Mesendoderm (in vitro differentiated cells): ENCODE results near the gene TGFBR2.

ENCODE experiments used
- DNase-seq: peaks from one replicate; pipeline ENCODE4 v3.0.0; 2013
- H2AK5ac ChIP-seq: 2 replicates; pipeline ENCODE4 v1.6.1; 2013; ENCODE audit warnings: low read length, inconsistent platforms
- H2BK120ac ChIP-seq: 2 replicates; pipeline ENCODE4 v1.6.1; 2013; ENCODE audit warnings: low read depth, mild to moderate bottlenecking, low read length, moderate library complexity, mixed read lengths
- H2BK15ac ChIP-seq: replicated peaks from 2 replicates; pipeline ENCODE4 v1.6.1; 2013; ENCODE audit warnings: low read depth, mild to moderate bottlenecking, moderate library complexity
- H2BK5ac ChIP-seq: 2 replicates; pipeline ENCODE4 v1.6.1; 2013; ENCODE audit warnings: low read length, inconsistent platforms
- H3K18ac ChIP-seq: 2 replicates; pipeline ENCODE4 v1.6.1; 2013; ENCODE audit warnings: mild to moderate bottlenecking, low read length, mixed read lengths
- H3K23ac ChIP-seq: one replicate; pipeline ENCODE4 v1.6.1; 2013; ENCODE audit warnings: low read length
- H3K27ac ChIP-seq: 2 replicates; pipeline ENCODE4 v1.5.1; 2013; ENCODE audit warnings: low read depth, mild to moderate bottlenecking, inconsistent platforms, low read length, moderate library complexity
- H3K27me3 ChIP-seq: 2 replicates; pipeline ENCODE4 v1.6.1; 2013; ENCODE audit warnings: low read length, control low read depth, mild to moderate bottlenecking, inconsistent platforms; ENCODE audit not compliant: insufficient read depth, poor library complexity
- H3K36me3 ChIP-seq: 2 replicates; pipeline ENCODE4 v1.6.1; 2013; ENCODE audit warnings: low read length, inconsistent platforms; ENCODE audit not compliant: control insufficient read depth, insufficient read depth
- H3K4ac ChIP-seq: one replicate; pipeline ENCODE4 v1.6.1; 2013; ENCODE audit warnings: low read depth, mild to moderate bottlenecking, low read length, moderate library complexity
- H3K4me1 ChIP-seq: 2 replicates; pipeline ENCODE4 v1.6.1; 2013; ENCODE audit warnings: low read depth, low read length, inconsistent platforms; ENCODE audit not compliant: control insufficient read depth
- H3K4me2 ChIP-seq: 2 replicates; pipeline ENCODE4 v1.6.1; 2013; ENCODE audit warnings: low read length
- H3K4me3 ChIP-seq: 2 replicates; pipeline ENCODE4 v1.5.1; 2013; ENCODE audit warnings: mild to moderate bottlenecking, low read length
- H3K56ac ChIP-seq: one replicate; pipeline ENCODE4 v1.6.1; 2013; ENCODE audit warnings: low read length
- H3K79me1 ChIP-seq: 2 replicates; pipeline ENCODE4 v1.6.1; 2013; ENCODE audit warnings: low read length, inconsistent platforms
- H3K79me2 ChIP-seq: 2 replicates; pipeline ENCODE4 v1.6.1; 2013; ENCODE audit warnings: mild to moderate bottlenecking, low read length; ENCODE audit not compliant: control insufficient read depth, insufficient read depth
- H3K9ac ChIP-seq: 2 replicates; pipeline ENCODE4 v1.6.1; 2013; ENCODE audit warnings: low read length, inconsistent platforms
- H4K5ac ChIP-seq: one replicate; pipeline ENCODE4 v1.6.1; 2013; ENCODE audit warnings: low read length
- H4K8ac ChIP-seq: one replicate; pipeline ENCODE4 v1.6.1; 2013; ENCODE audit warnings: low read depth, mild to moderate bottlenecking, control low read depth, low read length, moderate library complexity
- WGBS: extraction: QIAGEN DNeasy Blood & Tissue Kit; methylation state at CpG from one replicate; pipeline ENCODE4 v1.1.7; 2013; ENCODE audit warnings: low lambda C conversion rate, missing lambda C conversion rate; ENCODE audit not compliant: insufficient coverage; ENCODE audit errors: extremely low coverage; 5-methylcytosine and 5-hydroxymethylcytosine counted together

TGFBR2 gene

GRCh38 chr3:30659270-30660130, 53.1 kb downstream of the TGFBR2 start:
- Histone ChIP-seq H3K56ac (no peak overlapping the region), H3K4ac (no peak overlapping the region), H3K9ac (no peak overlapping the region), H3K36me3 (no peaks in the 10 kb centered on the region), H2AK5ac (no peak overlapping the region), H2BK5ac (no peak overlapping the region), H3K18ac (peak overlapping the region; percentile 84), H3K4me1 (peaks cover 2% of the 10 kb centered on the region), H3K27ac (no peak overlapping the region), H3K79me2 (no peaks in the 10 kb centered on the region), H4K5ac (no peak overlapping the region), H3K27me3 (no peaks in the 10 kb centered on the region), H4K8ac (no peak overlapping the region), H2BK15ac (no peak overlapping the region), H3K23ac (peak overlapping the region; percentile 19), H3K4me3 (no peak overlapping the region), H3K4me2 (no peak overlapping the region), H2BK120ac (no peak overlapping the region), H3K79me1 (peaks cover 3% of the 10 kb centered on the region)
- no CpG with 5 or more reads among the region's 7 CpGs for WGBS
- peak; percentile 53 for DNase-seq

DNA sequence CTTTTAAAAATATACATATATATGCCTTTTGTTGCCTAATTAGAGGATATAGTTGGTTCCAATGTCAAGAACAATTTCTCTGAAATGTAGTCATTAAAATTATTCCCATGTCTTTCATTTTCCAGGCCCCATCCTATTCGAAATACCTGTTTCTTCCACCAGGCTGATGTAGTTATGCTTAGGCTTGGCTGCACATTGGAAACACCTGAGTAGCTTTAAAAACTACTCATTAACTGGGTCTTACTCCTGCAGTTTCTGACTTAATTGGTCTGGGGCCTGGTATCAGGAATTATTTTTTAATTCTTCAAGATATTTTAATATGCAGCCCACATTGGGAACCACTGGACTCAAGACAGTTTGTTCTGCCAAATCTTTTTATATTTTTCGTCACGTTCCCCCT, 53.7 kb downstream of the TGFBR2 start:
- H2BK120ac ChIP-seq, result no peak overlapping the region
- no peaks in the 10 kb centered on the region for H3K27me3 ChIP-seq
- peak overlapping the region; percentile 36 for H3K4ac ChIP-seq
- peaks cover 4% of the 10 kb centered on the region for H3K4me1 ChIP-seq
- no peak overlapping the region for H3K9ac ChIP-seq
- no peak overlapping the region for H3K27ac ChIP-seq
- peaks cover 3% of the 10 kb centered on the region for H3K79me1 ChIP-seq
- no peak overlapping the region for H4K8ac ChIP-seq
- H3K4me2 ChIP-seq, result no peak overlapping the region
- no peak overlapping the region for H4K5ac ChIP-seq
- H3K36me3 ChIP-seq, result no peaks in the 10 kb centered on the region
- H3K56ac ChIP-seq, result no peak overlapping the region
- no peak overlapping the region for H2BK15ac ChIP-seq
- H3K4me3 ChIP-seq, result no peak overlapping the region
- H3K23ac ChIP-seq, result no peak overlapping the region
- H2BK5ac ChIP-seq, result no peak overlapping the region
- no peaks in the 10 kb centered on the region for H3K79me2 ChIP-seq
- no peak overlapping the region for H3K18ac ChIP-seq
- DNase-seq, result no peak
- H2AK5ac ChIP-seq, result no peak overlapping the region
- WGBS, result no CpG with 5 or more reads among the region's 3 CpGs

- Histone ChIP-seq H2AK5ac (no peak overlapping the region), H3K79me2 (no peaks in the 10 kb centered on the region), H3K27me3 (no peaks in the 10 kb centered on the region), H2BK120ac (no peak overlapping the region), H3K4me1 (peaks cover 4% of the 10 kb centered on the region), H3K4me2 (no peak overlapping the region), H4K5ac (no peak overlapping the region), H2BK5ac (no peak overlapping the region), H3K4ac (no peak overlapping the region), H3K79me1 (peaks cover 3% of the 10 kb centered on the region), H2BK15ac (no peak overlapping the region), H3K56ac (no peak overlapping the region), H3K18ac (no peak overlapping the region), H3K36me3 (no peaks in the 10 kb centered on the region), H3K9ac (no peak overlapping the region), H4K8ac (no peak overlapping the region), H3K4me3 (no peak overlapping the region), H3K27ac (no peak overlapping the region), H3K23ac (no peak overlapping the region)
- WGBS, result no CpG with 5 or more reads among the region's 3 CpGs
- no peak for DNase-seq
Observed at GRCh38 chr3:30660656-30661055, 54.3 kb downstream of the TGFBR2 start.

DNA sequence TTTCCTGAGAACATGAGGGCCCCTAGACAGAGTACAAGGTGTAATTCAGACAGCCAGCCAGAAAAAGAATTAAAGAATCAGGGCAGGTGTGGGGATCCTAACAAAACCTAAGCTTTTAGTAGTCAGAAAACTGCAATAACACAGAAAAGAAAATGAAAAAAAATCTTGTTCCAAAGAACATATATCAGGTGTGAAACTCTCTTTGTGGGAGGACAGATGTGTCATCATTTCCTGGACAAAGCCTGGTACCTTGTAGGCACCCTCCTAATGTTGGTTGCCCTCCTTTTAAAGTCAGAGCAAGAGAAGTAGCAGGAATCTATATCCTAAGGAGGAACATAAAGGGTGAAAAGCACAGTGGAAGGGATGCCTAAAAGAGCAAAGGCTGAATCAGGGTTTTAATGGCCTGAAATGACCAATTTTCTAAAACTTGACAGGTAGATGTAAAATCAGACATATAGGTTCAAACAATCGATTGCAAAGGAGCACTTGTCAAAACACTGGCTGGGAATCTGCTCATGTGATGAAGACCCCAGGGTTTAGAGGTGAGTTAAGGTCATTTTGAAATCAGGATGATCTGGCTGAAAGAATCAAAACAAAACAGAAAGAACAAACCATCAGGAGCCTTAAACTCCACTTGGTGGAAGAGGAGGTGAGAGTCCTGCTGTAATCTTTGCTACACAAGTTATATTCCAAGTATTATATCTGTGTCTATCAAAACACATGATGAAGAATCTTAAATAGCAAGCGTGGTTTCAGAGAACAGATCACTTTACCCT, 54.9 kb downstream of the TGFBR2 start:
- Histone ChIP-seq H4K5ac (no peak overlapping the region), H3K23ac (no peak overlapping the region), H3K27ac (no peak overlapping the region), H3K79me2 (no peaks in the 10 kb centered on the region), H3K4me1 (peaks cover 4% of the 10 kb centered on the region), H2BK120ac (no peak overlapping the region), H2AK5ac (no peak overlapping the region), H3K56ac (no peak overlapping the region), H3K9ac (no peak overlapping the region), H3K4ac (no peak overlapping the region), H3K36me3 (no peaks in the 10 kb centered on the region), H2BK15ac (no peak overlapping the region), H3K79me1 (peaks cover 3% of the 10 kb centered on the region), H3K4me2 (no peak overlapping the region), H3K18ac (no peak overlapping the region), H2BK5ac (no peak overlapping the region), H4K8ac (no peak overlapping the region), H3K4me3 (no peak overlapping the region), H3K27me3 (no peaks in the 10 kb centered on the region)
- DNase-seq, result no peak
- no CpG with 5 or more reads among the region's 2 CpGs for WGBS

- H3K4ac ChIP-seq, result no peak overlapping the region
- H3K18ac ChIP-seq, result no peak overlapping the region
- no peaks in the 10 kb centered on the region for H3K36me3 ChIP-seq
- H2BK5ac ChIP-seq, result no peak overlapping the region
- no peak overlapping the region for H3K27ac ChIP-seq
- H4K5ac ChIP-seq, result no peak overlapping the region
- peaks cover 3% of the 10 kb centered on the region for H3K79me1 ChIP-seq
- no peaks in the 10 kb centered on the region for H3K79me2 ChIP-seq
- H3K23ac ChIP-seq, result no peak overlapping the region
- H3K4me3 ChIP-seq, result no peak overlapping the region
- no peak overlapping the region for H4K8ac ChIP-seq
- H3K4me1 ChIP-seq, result peaks cover 6% of the 10 kb centered on the region
- no peak overlapping the region for H3K9ac ChIP-seq
- no peak overlapping the region for H2BK120ac ChIP-seq
- H2BK15ac ChIP-seq, result no peak overlapping the region
- no CpG with 5 or more reads among the region's 3 CpGs for WGBS
- DNase-seq, result no peak
- no peaks in the 10 kb centered on the region for H3K27me3 ChIP-seq
- H2AK5ac ChIP-seq, result no peak overlapping the region
- H3K4me2 ChIP-seq, result no peak overlapping the region
- no peak overlapping the region for H3K56ac ChIP-seq
Observed at GRCh38 chr3:30662836-30663235, 56.4 kb downstream of the TGFBR2 start.
